Trophoblast cell (in vitro differentiated cells and primary cell): ENCODE data around the gene FCHSD2.
A peak's percentile ranks its signal among the peaks of the same experiment; 100 is the strongest.

Source experiments
- DNase-seq, 2 donors: peaks; one replicate each; pipeline ENCODE4 v3.0.0-alpha.2; 2016
- H2AFZ ChIP-seq: 2 replicates; pipeline ENCODE4 v1.6.1; 2013; ENCODE audit warnings: low read length, moderate library complexity, mild to moderate bottlenecking; ENCODE audit not compliant: insufficient read depth, poor library complexity
- H2AK5ac ChIP-seq: 2 replicates; pipeline ENCODE4 v1.6.1; 2013; ENCODE audit warnings: mild to moderate bottlenecking, low read length
- H2BK120ac ChIP-seq: 2 replicates; pipeline ENCODE4 v1.6.1; 2013; ENCODE audit warnings: low read length, mild to moderate bottlenecking, moderate library complexity; ENCODE audit not compliant: insufficient read depth, poor library complexity
- H2BK12ac ChIP-seq: 2 replicates; pipeline ENCODE4 v1.6.1; 2013; ENCODE audit warnings: mild to moderate bottlenecking, low read length, moderate library complexity
- H2BK5ac ChIP-seq: 2 replicates; pipeline ENCODE4 v1.6.1; 2013; ENCODE audit warnings: low read length, low read depth, moderate library complexity, mild to moderate bottlenecking; ENCODE audit not compliant: poor library complexity
- H3K14ac ChIP-seq: 2 replicates; pipeline ENCODE4 v1.6.1; 2013; ENCODE audit warnings: mild to moderate bottlenecking, low read length
- H3K18ac ChIP-seq: 2 replicates; pipeline ENCODE4 v1.6.1; 2013; ENCODE audit warnings: mild to moderate bottlenecking, low read length
- H3K23ac ChIP-seq: 2 replicates; pipeline ENCODE4 v1.6.1; 2013; ENCODE audit warnings: low read length
- H3K27ac ChIP-seq: 2 replicates; pipeline ENCODE4 v1.5.1; 2013; ENCODE audit warnings: low read depth, mild to moderate bottlenecking, inconsistent platforms, low read length, moderate library complexity
- H3K27me3 ChIP-seq: 2 replicates; pipeline ENCODE4 v1.6.1; 2013; ENCODE audit warnings: inconsistent platforms, mild to moderate bottlenecking, low read length, moderate library complexity; ENCODE audit not compliant: insufficient read depth
- H3K36me3 ChIP-seq, 2 experiments: 1 replicate in 1 of 2; 2 replicates in 1 of 2; pipeline ENCODE4 v1.6.1; 2013; ENCODE audit warnings: low read length in 2 of 2, mild to moderate bottlenecking in 2 of 2, moderate library complexity in 1 of 2; ENCODE audit not compliant: insufficient read depth in 2 of 2, control insufficient read depth in 1 of 2
- H3K4ac ChIP-seq: 2 replicates; pipeline ENCODE4 v1.6.1; 2013; ENCODE audit warnings: low read depth, mild to moderate bottlenecking, low read length, moderate library complexity
- H3K4me1 ChIP-seq, 2 experiments: 1 replicate in 1 of 2; 2 replicates in 1 of 2; pipeline ENCODE4 v1.6.1; 2013; ENCODE audit warnings: low read length in 2 of 2, mild to moderate bottlenecking in 2 of 2, moderate library complexity in 1 of 2; ENCODE audit not compliant: insufficient read depth in 2 of 2, control insufficient read depth in 1 of 2
- H3K4me2 ChIP-seq: 2 replicates; pipeline ENCODE4 v1.6.1; 2013; ENCODE audit warnings: inconsistent platforms, mild to moderate bottlenecking, low read length, moderate library complexity
- H3K4me3 ChIP-seq: 2 replicates; pipeline ENCODE4 v1.5.1; 2013; ENCODE audit warnings: mild to moderate bottlenecking, low read depth, low read length, inconsistent platforms
- H3K79me1 ChIP-seq: one replicate; pipeline ENCODE4 v1.6.1; 2013; ENCODE audit warnings: low read length
- H3K79me2 ChIP-seq: 2 replicates; pipeline ENCODE4 v1.6.1; 2013; ENCODE audit warnings: low read length, mild to moderate bottlenecking; ENCODE audit not compliant: control insufficient read depth, insufficient read depth, poor library complexity
- H3K9ac ChIP-seq: 2 replicates; pipeline ENCODE4 v1.6.1; 2013; ENCODE audit warnings: mild to moderate bottlenecking, low read length
- H3K9me3 ChIP-seq: 2 replicates; pipeline ENCODE4 v1.6.1; 2013; ENCODE audit warnings: low read depth, mild to moderate bottlenecking, control low read depth, inconsistent platforms, low read length; ENCODE audit not compliant: insufficient read depth
- H4K12ac ChIP-seq: 2 replicates; pipeline ENCODE4 v1.6.1; 2013; ENCODE audit warnings: low read depth, mild to moderate bottlenecking, low read length, moderate library complexity
- H4K8ac ChIP-seq: 2 replicates; pipeline ENCODE4 v1.6.1; 2013; ENCODE audit warnings: low read depth, mild to moderate bottlenecking, low read length, moderate library complexity
- H4K91ac ChIP-seq: one replicate; pipeline ENCODE4 v1.6.1; 2013; ENCODE audit warnings: low read depth, mild to moderate bottlenecking, low read length, moderate library complexity
- WGBS: extraction: QIAGEN DNeasy Blood & Tissue Kit; methylation state at CpG from one replicate; pipeline ENCODE4 v1.1.7; 2013; ENCODE audit warnings: missing lambda C conversion rate; ENCODE audit not compliant: insufficient read length, insufficient coverage; ENCODE audit errors: extremely low coverage; 5-methylcytosine and 5-hydroxymethylcytosine counted together

Gene FCHSD2

DNA sequence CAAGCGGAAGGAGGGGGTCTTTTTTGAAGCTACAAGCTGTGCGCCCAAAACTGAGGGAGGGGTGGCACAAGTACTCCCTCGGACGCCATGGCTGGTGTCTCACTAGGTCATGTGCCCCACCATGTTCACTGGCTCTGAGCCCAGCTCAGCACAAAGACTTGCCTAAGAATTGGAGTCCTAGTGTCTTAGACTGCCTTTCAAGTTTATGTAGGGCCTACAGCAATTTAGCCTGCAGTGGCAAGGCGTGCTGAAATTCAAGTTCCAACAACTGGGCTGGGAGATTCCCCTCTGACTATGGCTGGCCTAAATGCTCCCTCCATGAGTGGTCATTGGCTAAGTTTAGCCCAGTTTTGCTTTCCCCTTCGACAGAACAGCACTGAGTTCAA, 27.3 kb downstream of the FCHSD2 start:
- Histone ChIP-seq H2AFZ (no peak overlapping the region), H3K14ac (no peak overlapping the region), H4K12ac (no peak overlapping the region), H3K4ac (no peak overlapping the region), H2AK5ac (no peak overlapping the region), H2BK120ac (no peak overlapping the region), H3K79me2 (no peaks in the 10 kb centered on the region), H4K8ac (no peak overlapping the region), H3K4me3 (no peak overlapping the region), H3K9ac (peak overlapping the region; percentile 5), H3K36me3 (no peaks in the 10 kb centered on the region), H3K27ac (no peak overlapping the region), H3K79me1 (peaks cover 4% of the 10 kb centered on the region), H4K91ac (no peak overlapping the region), H3K27me3 (no peaks in the 10 kb centered on the region), H2BK12ac (peak overlapping the region; percentile 38), H3K18ac (no peak overlapping the region), H3K9me3 (no peaks in the 10 kb centered on the region), H2BK5ac (no peak overlapping the region), H3K4me2 (no peak overlapping the region), H3K4me1 (peaks cover 0 to 6% of the 10 kb centered on the region in 2 experiments), H3K23ac (no peak overlapping the region)
- WGBS, result no CpG with 5 or more reads among the region's 6 CpGs
- DNase-seq, result peak; percentile 88 to 89

GRCh38 chr11:73114110-73114834, 27.8 kb downstream of the FCHSD2 start:
- H3K27me3 ChIP-seq, result no peaks in the 10 kb centered on the region
- no peak overlapping the region for H2BK120ac ChIP-seq
- peaks cover 4% of the 10 kb centered on the region for H3K79me1 ChIP-seq
- H3K14ac ChIP-seq, result no peak overlapping the region
- no peak overlapping the region for H2AK5ac ChIP-seq
- no peak overlapping the region for H3K4ac ChIP-seq
- H3K9me3 ChIP-seq, result no peaks in the 10 kb centered on the region
- H4K8ac ChIP-seq, result no peak overlapping the region
- H3K36me3 ChIP-seq, result no peaks in the 10 kb centered on the region
- no peak overlapping the region for H3K4me2 ChIP-seq
- H4K12ac ChIP-seq, result no peak overlapping the region
- no peak overlapping the region for H3K23ac ChIP-seq
- peaks cover 0 to 6% of the 10 kb centered on the region in 2 experiments for H3K4me1 ChIP-seq
- no peak overlapping the region for H2BK12ac ChIP-seq
- no peaks in the 10 kb centered on the region for H3K79me2 ChIP-seq
- H3K4me3 ChIP-seq, result no peak overlapping the region
- H3K18ac ChIP-seq, result peak overlapping the region; percentile 26
- peak overlapping the region; percentile 28 for H3K27ac ChIP-seq
- WGBS, result no CpG with 5 or more reads among the region's 4 CpGs
- peak; percentile 99 for DNase-seq
- H2AFZ ChIP-seq, result no peak overlapping the region
- no peak overlapping the region for H3K9ac ChIP-seq
- peak overlapping the region; percentile 24 for H4K91ac ChIP-seq
- H2BK5ac ChIP-seq, result peak overlapping the region; percentile 11

DNA sequence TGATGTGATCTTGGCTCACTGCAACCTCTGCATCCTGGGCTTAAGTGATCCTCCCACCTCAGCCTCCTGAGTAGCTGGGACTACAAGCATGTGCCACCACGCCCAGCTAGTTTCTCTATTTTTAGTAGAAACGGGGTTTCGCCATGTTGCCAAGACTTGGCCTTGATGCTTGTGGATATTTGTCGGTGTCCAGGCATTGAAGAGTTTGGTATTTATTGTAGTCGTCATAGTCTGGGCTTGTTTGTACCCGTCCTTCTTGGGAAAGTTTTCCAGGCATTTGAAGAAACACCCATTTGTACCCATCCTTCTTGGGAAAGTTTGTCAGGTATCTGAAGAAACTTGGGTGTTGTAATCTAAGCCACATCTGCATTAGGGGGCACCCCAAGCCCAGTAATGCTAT, 28.7 kb downstream of the FCHSD2 start:
- Histone ChIP-seq H2AFZ (no peak overlapping the region), H3K4me1 (peaks cover 0 to 6% of the 10 kb centered on the region in 2 experiments), H4K8ac (no peak overlapping the region), H2BK5ac (no peak overlapping the region), H3K4me2 (no peak overlapping the region), H2BK12ac (peak overlapping the region; percentile 61), H3K9ac (no peak overlapping the region), H2BK120ac (no peak overlapping the region), H3K79me2 (no peaks in the 10 kb centered on the region), H3K23ac (no peak overlapping the region), H3K27me3 (no peaks in the 10 kb centered on the region), H3K36me3 (no peaks in the 10 kb centered on the region), H4K91ac (peak overlapping the region; percentile 43), H4K12ac (no peak overlapping the region), H3K18ac (no peak overlapping the region), H3K14ac (no peak overlapping the region), H3K4me3 (no peak overlapping the region), H3K27ac (no peak overlapping the region), H3K4ac (no peak overlapping the region), H3K9me3 (no peaks in the 10 kb centered on the region), H2AK5ac (no peak overlapping the region), H3K79me1 (peaks cover 4% of the 10 kb centered on the region)
- DNase-seq, result peak; percentile 59 to 74
- no CpG with 5 or more reads among the region's 6 CpGs for WGBS

DNA sequence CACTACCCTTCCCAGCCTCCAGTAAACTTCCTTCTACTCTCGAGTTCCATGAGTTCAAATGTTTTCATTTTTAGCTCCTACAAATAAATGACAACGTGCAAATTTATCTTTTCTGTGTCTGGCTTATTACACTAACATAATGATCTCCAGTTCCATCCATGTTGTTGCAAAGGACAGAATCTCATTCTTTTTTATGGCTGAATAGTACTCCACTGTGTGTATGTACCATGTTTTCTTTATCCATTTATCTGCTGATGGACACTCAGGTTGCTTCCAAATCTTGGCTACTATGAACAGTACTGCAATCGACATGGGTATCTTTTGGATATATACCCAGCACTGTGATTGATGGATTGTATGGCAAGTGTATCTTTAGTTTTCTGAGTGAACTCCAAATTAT, 34.5 kb downstream of the FCHSD2 start:
- Histone ChIP-seq H3K4me1 (no peaks in the 10 kb centered on the region), H3K79me2 (no peaks in the 10 kb centered on the region), H3K4me3 (no peak overlapping the region), H3K79me1 (no peaks in the 10 kb centered on the region), H2AFZ (no peak overlapping the region), H2BK5ac (no peak overlapping the region), H3K4me2 (no peak overlapping the region), H3K27me3 (no peaks in the 10 kb centered on the region), H3K18ac (no peak overlapping the region), H4K8ac (no peak overlapping the region), H3K9me3 (no peaks in the 10 kb centered on the region), H3K4ac (no peak overlapping the region), H3K36me3 (no peaks in the 10 kb centered on the region), H3K9ac (no peak overlapping the region), H2AK5ac (no peak overlapping the region), H2BK120ac (no peak overlapping the region), H3K27ac (no peak overlapping the region), H4K91ac (no peak overlapping the region), H3K23ac (no peak overlapping the region), H4K12ac (no peak overlapping the region), H2BK12ac (no peak overlapping the region), H3K14ac (no peak overlapping the region)
- WGBS, result no CpG with 5 or more reads among the region's 3 CpGs
- DNase-seq, result no peak
